Measurements from ENCODE around the gene CNNM3. TPM values are rescaled to one million over a fixed set of nuclear protein-coding genes. Genes with fewer than 3 reads are reported as not detected.

Gene CNNM3
- total RNA-seq, 1 experiment from 2014 or later: 34.0 TPM

- no peak for ATAC-seq
- no peak for DNase-seq (ENCODE audit: low read depth, low spot score)
- Histone ChIP-seq H3K4me1 (ENCODE audit: control insufficient read depth, insufficient read depth, low read length) (peaks cover 49% of the 10 kb centered on the region), H3K4me3 (ENCODE audit: low read depth in 2 of 2, low read length in 2 of 2) (no peak overlapping the region), H3K27me3 (ENCODE audit: control insufficient read depth, insufficient read depth, low read length) (no peaks in the 10 kb centered on the region), H3K9me3 (ENCODE audit: control insufficient read depth, insufficient read depth, low read depth, low read length) (no peaks in the 10 kb centered on the region), H3K27ac (ENCODE audit: low read length) (no peak overlapping the region), H3K36me3 (ENCODE audit: control insufficient read depth, insufficient read depth, low read length) (no peaks in the 10 kb centered on the region; the same call in 1 of the 2 replicates)
- in situ Hi-C loops (cut with HindIII; ENCODE audit: low pct_unique_long_range_greater_than_20kb, low sequenced_read_pairs): no loop called here
- BruUV-seq (replicated peaks): no TSS peak
- ChIA-PET CTCF (no interaction called here), POLR2A (interaction anchor here (0.5 kb wide), 1 partner anchor 17 kb away, joined by 5 read pairs; no protein-coding TSS in a partner anchor)
- TF ChIP-seq REST (IDR thresholded peaks at IDR 0.05; ENCODE audit: insufficient read depth in 1 of 2, low read depth in 2 of 2, low read length in 1 of 2) (no peak), SIN3A (IDR thresholded peaks at IDR 0.05; ENCODE audit: borderline replicate concordance, insufficient read depth, low read depth, low read length) (no peak), POLR2AphosphoS5 (IDR thresholded peaks at IDR 0.05; ENCODE audit: low read depth, low read length) (no peak), TCF7L2 (IDR thresholded peaks at IDR 0.05; ENCODE audit: low read depth, low read length) (no peak), CTCF (IDR thresholded peaks at IDR 0.05) (no peak)
- intact Hi-C loops (cut with micrococcal nuclease; ENCODE audit: unreplicated experiment): no loop called here
Measured at GRCh38 chr2:96819128-96819875, 3.2 kb downstream of the CNNM3 start.

GRCh38 chr2:96819876-96820511, 3.9 kb downstream of the CNNM3 start:
- no TSS peak for BruUV-seq (replicated peaks)
- Histone ChIP-seq H3K36me3 (ENCODE audit: control insufficient read depth, insufficient read depth, low read length) (no peaks in the 10 kb centered on the region; the same call in 1 of the 2 replicates), H3K4me3 (ENCODE audit: low read depth in 2 of 2, low read length in 2 of 2) (no peak overlapping the region), H3K27me3 (ENCODE audit: control insufficient read depth, insufficient read depth, low read length) (no peaks in the 10 kb centered on the region), H3K4me1 (ENCODE audit: control insufficient read depth, insufficient read depth, low read length) (peaks cover 52% of the 10 kb centered on the region), H3K9me3 (ENCODE audit: control insufficient read depth, insufficient read depth, low read depth, low read length) (no peaks in the 10 kb centered on the region), H3K27ac (ENCODE audit: low read length) (no peak overlapping the region)
- no peak for DNase-seq (ENCODE audit: low read depth, low spot score)
- ATAC-seq: no peak
- intact Hi-C loops (cut with micrococcal nuclease; ENCODE audit: unreplicated experiment) (no loop called here), in situ Hi-C loops (cut with HindIII; ENCODE audit: low pct_unique_long_range_greater_than_20kb, low sequenced_read_pairs) (no loop called here)
- ChIA-PET POLR2A (interaction anchor here (0.5 kb wide), 1 partner anchor 16 kb away, joined by 5 read pairs; no protein-coding TSS in a partner anchor), CTCF (no interaction called here)
- TF ChIP-seq TCF7L2 (IDR thresholded peaks at IDR 0.05; ENCODE audit: low read depth, low read length): no peak
- no peak for TF ChIP-seq CTCF (IDR thresholded peaks at IDR 0.05)
- TF ChIP-seq SIN3A (IDR thresholded peaks at IDR 0.05; ENCODE audit: borderline replicate concordance, insufficient read depth, low read depth, low read length): no peak
- TF ChIP-seq REST (IDR thresholded peaks at IDR 0.05; ENCODE audit: insufficient read depth in 1 of 2, low read depth in 2 of 2, low read length in 1 of 2): no peak
- TF ChIP-seq POLR2AphosphoS5 (IDR thresholded peaks at IDR 0.05; ENCODE audit: low read depth, low read length): no peak
